22Rv1 (cell line): ENCODE data around the gene TTLL3.
"Not testable (repeated sequence)": the region's sequence is repeated elsewhere in the genome, so short reads cannot be mapped to it uniquely, and the experiment has no call there.

ENCODE experiments used
- H3K27ac ChIP-seq: fragments of 450-650 bp; 2 replicates; pipeline ENCODE4 v1.5.1; 2017
- CTCF ChIP-seq: fragments of 450-650 bp; IDR thresholded peaks from 2 replicates; pipeline ENCODE4 v1.5.1; 2017; ENCODE audit warnings: mild to moderate bottlenecking
- ZFX ChIP-seq: fragments of 450-650 bp; IDR thresholded peaks from 2 replicates; pipeline ENCODE4 v1.6.1; 2017; ENCODE audit warnings: antibody characterized with exemption, borderline replicate concordance

The TTLL3 gene

GRCh38 chr3:9864200-9864927, 54.3 kb downstream of the TTLL3 start:
- H3K27ac ChIP-seq, result no peak overlapping the region
- no peak for TF ChIP-seq CTCF
- TF ChIP-seq ZFX, result no peak

GRCh38 chr3:9865125-9865637, 55.1 kb downstream of the TTLL3 start:
- not testable (repeated sequence) for H3K27ac ChIP-seq

GRCh38 chr3:9866639-9867038, 56.6 kb downstream of the TTLL3 start:
- TF ChIP-seq CTCF (no peak), ZFX (no peak)
- H3K27ac ChIP-seq, result no peak overlapping the region

- H3K27ac ChIP-seq, result no peak overlapping the region
- TF ChIP-seq CTCF, result no peak
- TF ChIP-seq ZFX, result no peak
Measured at GRCh38 chr3:9867106-9867505, 57.0 kb downstream of the TTLL3 start.

GRCh38 chr3:9869955-9870354, 59.9 kb downstream of the TTLL3 start:
- H3K27ac ChIP-seq, result no peak overlapping the region
- TF ChIP-seq CTCF, result no peak
- no peak for TF ChIP-seq ZFX

- H3K27ac ChIP-seq, result no peak overlapping the region
Measured at GRCh38 chr3:9870978-9871377, 60.9 kb downstream of the TTLL3 start.

GRCh38 chr3:9872067-9872466, 62.0 kb downstream of the TTLL3 start:
- H3K27ac ChIP-seq, result not testable (repeated sequence)

More at GRCh38 chr3:9870978-9871377, 60.9 kb downstream of the TTLL3 start:
- no peak for TF ChIP-seq ZFX
- TF ChIP-seq CTCF, result no peak

GRCh38 chr3:9875448-9875847, 65.4 kb downstream of the TTLL3 start:
- no peak overlapping the region for H3K27ac ChIP-seq
- TF ChIP-seq ZFX (no peak), CTCF (no peak)

GRCh38 chr3:9876255-9876654, 66.2 kb downstream of the TTLL3 start:
- H3K27ac ChIP-seq, result not testable (repeated sequence)
